Stimulated activated CD4-positive, alpha-beta T cell treated with anti-CD3 and anti-CD28 coated beads, TNF-alpha, amount 100 ng/mL, for 1 hour (primary cell): ENCODE measurements around the gene SPA17.

Experiments used
- DNase-seq, 3 donors: peaks; one replicate each; pipeline ENCODE4 v3.0.0-alpha.2; 2020; ENCODE audit warnings: low read depth in 3 of 3, low spot score in 1 of 3

Gene SPA17

DNA sequence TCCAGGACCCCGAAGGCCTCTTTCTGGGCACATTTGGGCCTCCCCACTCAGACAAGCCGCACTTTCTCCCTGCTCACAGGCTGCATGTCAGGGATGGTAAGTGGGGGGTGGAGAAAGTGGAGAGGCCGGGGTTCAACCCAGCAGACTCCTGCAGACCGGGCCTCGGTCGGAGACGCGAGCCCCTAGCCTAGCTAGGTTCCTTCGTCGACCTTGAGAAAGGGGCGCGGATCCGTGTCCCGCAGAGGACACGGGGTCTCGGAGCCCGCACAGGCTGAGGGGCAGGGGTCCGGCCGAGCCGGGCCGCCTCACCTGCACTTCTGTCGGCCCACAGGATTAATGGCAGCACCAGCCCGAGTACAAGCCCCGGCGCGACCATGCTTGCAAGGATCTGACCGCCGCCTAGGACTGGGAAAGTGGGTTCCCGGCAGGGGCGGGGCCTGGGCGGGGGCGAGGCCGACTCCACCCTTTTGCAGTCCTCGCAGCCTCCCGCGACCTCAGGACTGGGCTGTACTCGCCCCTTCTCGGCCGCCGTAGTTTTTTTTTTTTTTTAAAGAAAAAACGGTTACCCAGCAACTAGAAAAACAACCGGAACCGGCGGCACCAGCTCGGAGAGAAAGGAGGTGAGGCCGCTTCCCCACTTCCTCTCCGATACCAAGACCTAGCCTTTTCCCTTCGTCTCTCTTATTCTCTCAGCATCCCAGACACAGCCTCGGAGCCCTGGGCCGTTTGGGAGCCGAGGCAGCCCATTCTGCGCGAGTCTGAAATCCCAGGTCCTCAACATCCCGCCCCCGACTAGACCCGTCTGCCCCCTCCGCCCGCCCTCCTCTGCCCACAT, at the start of gene SPA17, which contains the start of gene SIAE:
SPA17 (plus strand) TSS at position 572 of the 835 bp plus-strand sequence. CDS start 1,361 bp downstream, outside the sequence.
SIAE (minus strand) TSS at position 407 of the 835 bp plus-strand sequence; CDS start at position 376, 31 bp downstream.
- DNase-seq = peak; percentile 57 to 72 (median 68)

DNA sequence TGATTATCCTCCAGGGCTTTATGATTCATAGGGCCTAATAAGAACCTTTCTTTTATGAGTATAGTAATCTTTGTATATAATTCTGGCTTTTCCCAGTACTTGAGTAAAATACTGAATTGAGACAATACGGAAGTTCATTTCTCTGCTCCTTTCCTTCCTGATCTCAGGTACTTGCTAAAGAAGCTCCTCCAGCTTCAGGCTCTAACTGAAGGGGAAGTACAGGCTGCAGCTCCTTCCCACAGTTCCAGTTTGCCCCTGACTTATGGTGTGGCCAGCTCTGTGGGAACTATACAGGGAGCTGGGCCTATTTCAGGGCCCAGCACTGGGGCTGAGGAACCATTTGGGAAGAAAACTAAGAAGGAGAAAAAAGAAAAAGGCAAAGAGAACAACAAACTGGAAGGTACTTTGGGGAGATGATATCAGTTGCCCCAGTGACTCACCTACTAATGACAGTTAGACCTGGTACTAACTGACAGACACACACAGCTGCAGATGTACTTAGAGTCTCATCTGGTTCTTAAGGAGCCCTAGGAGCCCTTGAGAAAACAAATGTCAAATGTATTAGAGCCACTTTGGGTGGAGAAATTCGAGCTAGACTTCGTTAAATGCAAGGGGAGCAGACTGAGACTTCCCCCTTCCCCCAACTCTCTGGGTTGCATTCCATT, 48.1 kb upstream of the SPA17 start:
- DNase-seq = no peak

DNA sequence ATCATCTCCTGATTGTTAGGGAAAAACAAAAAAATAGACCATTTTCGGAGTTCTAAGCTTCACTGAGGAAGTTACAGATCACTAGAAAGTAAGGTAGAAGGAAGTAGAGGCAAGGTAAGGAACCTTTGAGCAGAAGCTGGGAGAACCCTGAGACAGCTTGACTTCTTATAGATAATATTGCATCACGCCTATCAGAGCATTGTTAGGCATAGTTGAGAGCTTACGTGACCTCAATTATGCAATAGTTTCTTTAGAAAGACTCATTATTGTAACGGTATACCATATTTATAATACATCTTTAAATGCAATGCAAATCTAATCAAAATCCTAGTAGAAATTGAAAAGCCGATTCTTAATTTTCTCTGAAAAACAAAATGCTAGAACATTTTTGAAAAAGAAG, 46.2 kb upstream of the SPA17 start:
- DNase-seq = no peak

DNA sequence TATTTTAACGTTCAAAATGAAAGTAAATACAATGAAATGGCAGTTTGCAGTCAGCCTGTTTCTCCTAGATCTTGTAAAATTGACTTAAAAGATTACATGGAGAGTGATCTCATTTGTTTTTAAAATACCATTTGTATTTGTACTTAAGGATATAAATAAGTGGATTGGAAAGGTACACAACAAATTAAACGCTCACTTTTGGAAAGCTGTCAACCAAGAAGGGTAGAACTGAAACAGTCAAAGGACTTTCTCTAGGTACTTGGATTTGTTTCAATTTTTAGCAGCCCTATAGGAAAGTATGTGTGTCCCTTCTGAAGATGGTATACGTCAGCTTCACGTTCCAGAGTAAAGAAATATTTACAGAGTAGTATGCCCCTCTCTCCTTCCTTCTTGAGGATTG, 43.7 kb upstream of the SPA17 start:
- DNase-seq = no peak

DNA sequence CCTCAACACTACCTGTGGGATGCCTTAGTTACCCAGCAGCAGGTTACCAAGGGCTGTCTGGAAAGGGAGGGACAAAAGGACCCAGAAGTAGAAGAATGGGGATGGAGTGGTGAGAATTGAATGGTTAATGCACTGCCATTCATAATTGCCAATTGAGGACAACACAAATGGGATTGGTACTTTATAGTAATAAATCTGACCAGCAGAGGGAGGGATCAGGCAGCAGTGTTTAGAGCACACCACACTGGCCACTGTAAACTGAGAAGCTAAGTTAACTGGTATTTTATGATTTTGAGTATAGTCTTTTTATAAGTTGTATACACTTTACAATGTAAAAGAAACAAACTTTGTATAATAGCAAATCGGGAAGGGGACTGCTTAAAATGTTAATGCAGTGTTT, 40.3 kb upstream of the SPA17 start:
- no peak for DNase-seq

DNA sequence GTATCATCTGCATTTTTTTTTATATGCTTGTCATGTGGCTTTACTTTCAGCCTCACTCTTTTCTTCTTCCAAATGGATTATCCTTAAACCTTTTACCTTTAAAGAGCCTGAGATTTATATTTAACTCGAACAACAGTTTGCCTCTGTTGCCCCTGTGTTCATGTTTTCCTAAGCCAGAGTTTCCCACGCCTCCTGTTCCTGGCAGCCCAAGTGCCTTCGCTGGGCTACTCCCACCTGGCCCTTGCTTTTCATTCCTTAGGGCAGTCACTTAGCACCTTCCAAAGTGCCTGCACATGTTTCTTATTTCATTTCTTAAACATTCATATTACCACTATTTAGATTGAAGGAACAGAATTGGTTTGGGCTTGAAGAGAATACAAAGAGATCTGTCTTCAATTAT, 37.8 kb upstream of the SPA17 start:
- DNase-seq = no peak

DNA sequence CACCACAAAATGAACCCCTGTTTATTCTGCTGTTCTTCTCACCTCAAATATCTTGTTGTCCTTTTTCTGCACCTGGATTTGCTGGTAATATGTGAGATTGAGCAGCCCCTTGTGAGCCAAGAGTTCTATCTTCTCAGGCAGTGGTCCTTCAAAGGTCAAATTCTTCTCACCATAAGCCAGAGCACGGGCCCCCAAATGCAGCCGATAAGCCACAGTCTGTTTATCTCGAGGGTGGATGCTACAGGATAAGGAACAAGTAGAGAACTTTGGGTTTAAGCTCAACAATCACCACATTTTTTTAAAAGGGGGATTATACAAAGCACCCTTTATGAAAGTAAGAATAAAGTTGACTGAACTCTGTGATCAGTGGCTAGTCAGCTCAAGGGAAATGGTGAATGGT, 35.2 kb upstream of the SPA17 start:
- DNase-seq = no peak

DNA sequence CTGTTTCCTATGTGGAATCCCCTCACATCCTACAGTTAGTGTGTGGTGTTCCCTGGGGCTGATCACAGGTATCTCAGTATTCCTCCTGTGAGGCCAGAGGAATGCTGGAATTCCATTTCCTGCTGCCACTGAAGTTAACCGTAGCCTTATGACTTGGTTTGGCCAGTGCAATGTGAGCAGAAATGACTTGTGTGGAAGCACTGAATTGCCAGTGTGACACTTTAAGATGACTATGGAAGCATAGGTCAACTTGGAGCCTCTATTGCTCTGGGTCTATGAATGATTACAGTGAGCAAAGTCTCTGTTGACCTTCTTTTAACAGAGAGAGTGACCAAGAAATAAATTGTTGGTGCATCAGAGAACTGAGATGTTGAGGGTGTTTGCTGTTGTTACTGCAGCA, 34.5 kb upstream of the SPA17 start:
- DNase-seq = no peak

DNA sequence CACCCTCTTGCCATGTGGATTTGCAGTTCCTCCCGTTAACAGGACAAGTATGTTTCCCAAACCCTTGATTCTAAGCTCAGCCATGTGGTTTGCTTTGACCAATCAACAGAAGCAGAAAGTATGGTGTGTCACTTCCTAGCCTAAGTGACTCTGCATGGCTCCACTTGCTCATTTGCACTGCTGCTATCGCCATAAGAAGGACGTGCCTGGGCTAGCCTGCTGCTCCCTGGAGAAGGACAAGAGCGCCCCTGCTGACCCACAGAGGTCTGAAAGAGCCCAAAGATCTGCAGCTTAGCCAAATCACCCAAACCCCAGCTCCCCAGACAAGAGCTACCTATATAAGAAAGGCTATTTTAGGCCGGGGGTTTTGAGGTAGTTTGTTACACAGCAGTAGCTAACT, 33.0 kb upstream of the SPA17 start:
- DNase-seq = no peak

DNA sequence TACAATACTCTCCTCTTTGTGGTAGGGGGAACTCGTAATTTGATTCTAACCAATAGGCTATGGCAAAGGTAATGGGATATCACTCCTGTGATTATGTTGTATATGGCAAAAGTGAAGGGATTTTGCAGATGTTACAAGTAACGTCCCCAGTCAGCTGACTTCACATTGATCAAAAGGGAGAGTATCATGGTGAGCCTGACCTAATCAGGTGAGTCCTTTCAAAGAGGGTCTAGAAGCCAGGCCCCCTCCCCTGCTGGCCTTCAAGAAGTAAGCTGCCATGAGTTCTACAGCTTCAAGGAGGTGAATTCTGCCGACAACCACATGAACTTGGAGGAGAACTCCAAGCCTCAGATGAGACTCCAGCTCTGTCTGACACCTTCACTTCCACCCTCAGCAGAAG, 31.1 kb upstream of the SPA17 start:
- DNase-seq = no peak

DNA sequence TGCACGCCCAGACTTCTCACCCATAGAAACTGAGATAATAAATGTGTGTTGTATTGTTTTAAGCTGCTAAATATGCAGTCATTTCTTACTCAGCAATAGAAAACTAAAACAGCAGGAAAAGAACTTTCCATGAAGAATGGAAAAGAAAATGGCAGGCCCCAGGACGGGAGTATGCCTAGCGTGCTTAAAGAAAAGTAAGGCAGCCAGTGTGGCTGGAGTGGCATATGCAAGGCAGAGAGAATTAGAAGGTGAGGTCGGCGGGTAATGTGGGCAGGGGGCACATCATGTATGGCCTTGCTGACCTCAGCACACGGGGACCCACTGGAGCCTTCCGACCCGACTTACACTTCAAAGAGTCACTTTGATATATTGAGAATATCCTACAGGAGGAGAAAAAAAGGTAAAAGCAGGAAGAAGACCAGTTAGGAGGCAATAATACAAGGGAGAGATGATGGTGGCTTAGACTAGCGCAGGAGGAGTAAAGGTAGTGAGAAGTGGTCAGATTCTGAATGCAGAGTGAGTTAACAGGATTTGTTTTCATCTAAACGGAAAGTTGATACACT, 30.6 kb upstream of the SPA17 start:
- no peak for DNase-seq

DNA sequence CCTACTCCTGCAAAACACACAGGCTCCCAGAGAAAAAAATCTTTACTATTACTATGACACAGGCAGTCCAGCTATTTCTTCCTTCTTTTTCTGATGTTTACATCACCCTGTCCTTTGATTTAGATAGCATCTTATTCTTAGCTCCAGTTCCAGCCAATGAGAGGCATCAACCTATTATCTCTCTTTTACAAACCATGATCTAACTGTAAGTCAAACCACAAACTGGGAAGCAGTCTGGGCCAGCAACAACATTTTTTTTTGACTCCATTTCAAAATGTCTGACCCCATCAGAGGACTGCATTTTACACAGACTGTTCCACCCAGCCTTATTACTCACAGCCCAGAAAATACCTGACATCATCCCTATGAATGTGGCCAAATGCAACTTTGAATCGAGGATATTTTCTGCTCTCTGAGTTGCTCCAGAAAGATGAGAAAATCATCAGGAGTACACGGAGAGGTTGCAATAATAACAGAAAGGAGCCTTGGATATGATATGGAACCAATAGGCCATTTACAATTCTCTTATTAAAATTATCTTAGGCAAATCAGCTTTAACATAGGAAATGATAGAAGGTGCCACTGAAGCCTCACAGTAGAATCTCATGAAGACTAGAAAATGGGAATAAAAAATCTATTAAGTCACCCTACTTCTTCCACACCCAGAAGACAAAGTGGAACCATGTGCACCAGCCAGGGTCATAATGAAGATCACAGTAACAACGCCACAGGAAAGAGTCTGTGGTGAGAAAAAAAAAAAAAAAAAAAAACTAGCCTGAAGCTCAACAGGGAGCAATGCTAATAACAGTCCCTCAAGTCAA, 29.9 kb upstream of the SPA17 start:
- DNase-seq = no peak

DNA sequence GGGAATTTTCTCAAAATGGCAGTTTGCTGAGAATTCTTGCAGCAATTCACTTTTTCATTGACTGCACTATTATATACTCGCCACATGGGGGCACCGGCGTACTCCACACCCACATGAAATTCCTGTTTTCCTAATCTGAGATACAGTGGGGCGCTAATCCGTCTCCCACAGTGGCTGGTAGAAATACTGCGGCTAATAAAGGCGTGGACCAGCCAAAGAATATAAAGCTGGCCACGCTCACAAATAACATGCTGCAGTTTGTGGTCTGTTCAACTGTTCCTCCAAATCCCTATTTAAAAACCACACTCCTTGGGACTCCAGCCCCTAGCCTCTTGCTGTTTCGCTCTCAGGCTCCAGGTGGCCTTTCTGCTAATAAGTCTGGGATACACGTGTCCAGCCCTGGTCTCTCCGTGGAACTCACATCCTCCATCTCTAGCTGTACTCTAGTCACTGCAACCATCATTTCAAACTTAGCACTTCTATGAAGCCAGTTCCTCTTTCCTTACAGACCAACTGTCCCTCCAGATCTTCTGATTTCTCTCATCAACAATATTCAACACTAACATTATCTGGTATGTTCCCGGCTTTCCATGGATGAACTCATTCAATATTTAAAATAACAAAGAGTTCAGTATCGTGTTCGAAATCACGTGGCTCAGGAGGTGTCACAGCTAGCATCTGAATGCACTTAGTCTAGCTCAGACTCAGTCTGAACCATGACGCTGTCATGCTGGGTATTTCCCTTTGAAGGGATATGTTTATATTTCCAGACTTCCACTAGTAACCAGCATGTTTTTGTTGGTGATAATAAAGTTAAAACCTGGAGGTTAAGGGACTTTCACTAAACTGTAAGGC, 29.1 kb upstream of the SPA17 start:
- no peak for DNase-seq

DNA sequence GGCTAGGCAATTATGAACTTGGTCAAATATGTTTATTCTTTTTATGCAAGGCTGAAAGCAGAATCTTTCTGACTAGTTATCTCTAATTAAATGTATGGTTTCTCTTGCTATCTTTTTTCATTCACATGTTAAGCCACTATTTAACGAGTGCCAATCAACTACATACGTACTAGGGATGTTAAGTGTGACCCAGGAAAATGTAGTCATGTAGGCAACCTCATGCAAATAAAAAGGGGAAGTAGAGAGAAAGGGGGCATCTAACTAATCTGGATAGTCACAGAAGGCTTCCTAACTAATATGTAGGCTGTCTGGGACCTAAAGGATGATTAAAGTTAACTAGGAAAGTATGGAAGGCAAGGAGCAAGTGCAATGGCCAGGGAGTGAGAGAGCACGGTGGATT, 27.6 kb upstream of the SPA17 start:
- DNase-seq = no peak

DNA sequence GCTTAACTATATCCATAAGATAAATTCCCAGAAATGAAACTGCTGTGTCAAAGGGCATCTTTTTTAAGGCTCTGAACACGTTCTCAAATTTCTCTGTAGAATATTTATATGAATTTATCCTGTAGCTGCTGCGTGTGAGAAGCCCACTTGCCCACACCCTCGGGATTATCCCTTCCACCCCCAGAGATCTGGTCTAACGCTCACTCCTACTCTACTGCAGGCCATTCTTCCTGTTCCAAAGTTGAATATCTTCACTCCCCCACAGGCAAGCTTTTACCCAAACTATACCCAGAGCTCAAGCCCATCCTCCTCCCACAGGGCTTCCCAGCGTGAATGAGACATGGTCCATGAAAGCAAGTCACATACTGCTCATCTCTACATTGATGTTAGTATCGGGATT, 25.1 kb upstream of the SPA17 start:
- no peak for DNase-seq

DNA sequence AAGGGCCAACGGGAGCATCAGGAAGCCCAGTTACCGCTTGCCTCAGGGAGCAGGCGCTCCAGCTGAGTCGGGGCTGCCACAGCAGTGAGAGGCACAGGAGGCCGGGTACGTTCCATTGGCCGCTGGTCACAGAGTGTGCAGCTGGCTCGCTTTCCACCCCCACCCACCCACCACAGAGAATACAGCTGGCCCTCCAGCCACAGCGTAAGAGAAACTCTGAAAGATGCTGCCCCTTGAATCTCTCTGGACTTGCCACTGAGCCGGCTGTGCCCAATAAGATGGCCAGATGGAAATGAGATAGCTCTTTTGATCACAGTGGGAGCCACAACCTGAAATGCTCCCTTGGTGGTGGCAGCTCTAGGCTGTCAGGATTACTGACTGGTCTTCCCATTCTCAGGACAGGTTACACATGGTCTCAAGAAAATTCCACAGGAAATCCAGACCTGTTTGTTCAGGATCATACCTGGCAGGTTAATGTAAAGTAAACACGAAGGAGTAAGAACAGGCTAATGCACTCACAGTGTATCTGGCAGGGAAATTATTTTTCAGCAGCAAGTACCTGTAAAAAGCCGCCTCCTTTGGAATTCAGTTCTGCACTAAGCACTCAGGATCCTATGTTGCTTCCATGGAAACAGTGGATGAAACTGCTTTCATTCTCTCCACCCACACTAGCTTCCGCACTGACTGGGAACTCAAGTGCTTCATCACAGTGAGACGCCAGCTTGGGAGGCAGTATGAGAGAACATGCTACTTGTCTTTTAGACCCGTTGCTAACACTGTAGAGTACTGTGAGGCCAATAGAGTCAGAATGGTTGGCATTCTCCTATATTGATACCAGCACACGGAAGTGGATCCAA, 16.7 kb upstream of the SPA17 start:
- no peak for DNase-seq

DNA sequence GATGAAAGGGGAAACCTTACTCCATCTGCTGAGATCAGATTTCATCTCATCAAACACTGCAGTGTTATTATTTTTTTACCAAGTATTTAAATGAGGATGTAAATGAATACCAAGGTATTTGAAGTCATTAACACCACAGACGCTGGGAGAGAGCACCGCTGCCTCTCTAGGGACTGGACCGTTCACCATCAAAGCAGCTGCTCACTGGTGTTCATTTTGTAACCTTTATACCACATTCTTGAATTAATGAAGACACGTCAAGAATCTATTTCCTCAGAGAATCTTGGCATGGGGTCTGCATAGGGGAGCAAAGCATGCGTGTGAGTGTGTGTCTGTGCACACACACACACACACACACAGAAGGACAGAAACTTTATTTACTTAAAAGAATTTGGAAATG, 15.8 kb upstream of the SPA17 start:
- DNase-seq = no peak

DNA sequence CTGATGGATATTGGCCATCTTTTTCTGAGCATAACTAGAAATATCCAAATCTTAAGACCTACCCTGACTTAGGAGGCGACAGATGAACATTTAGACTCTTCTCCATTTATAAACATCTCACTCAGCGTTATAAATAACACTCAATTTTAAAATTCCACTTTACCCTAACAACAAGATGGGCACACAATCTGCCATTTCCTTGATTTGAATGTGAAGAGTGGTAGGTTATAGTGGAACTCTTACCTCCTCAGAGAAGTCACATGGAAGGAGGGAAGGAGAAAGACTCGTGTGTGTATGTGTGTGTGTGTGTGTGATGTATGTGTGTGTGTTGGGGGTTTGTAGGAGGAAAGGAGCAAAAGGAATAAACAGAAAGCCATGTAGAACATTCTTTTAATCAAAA, 15.2 kb upstream of the SPA17 start:
- no peak for DNase-seq

DNA sequence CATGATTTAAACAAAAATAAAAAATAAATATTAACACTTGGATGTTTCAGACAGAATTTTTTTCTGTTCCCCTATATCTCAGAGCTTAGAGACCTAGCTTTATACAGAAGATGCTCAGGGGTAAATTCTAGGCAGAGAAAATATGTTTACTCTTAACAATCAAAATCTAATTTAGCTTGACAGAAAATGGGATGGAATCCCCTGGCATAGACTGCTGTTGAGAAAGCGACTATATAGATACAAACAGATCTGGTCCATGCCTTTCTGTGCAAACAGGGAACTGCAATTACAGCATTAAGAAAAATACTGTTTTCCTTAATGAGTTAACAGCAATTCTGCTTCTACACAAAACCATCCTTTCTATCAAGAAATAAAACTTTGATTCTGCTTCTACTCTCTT, 14.7 kb upstream of the SPA17 start:
- no peak for DNase-seq

DNA sequence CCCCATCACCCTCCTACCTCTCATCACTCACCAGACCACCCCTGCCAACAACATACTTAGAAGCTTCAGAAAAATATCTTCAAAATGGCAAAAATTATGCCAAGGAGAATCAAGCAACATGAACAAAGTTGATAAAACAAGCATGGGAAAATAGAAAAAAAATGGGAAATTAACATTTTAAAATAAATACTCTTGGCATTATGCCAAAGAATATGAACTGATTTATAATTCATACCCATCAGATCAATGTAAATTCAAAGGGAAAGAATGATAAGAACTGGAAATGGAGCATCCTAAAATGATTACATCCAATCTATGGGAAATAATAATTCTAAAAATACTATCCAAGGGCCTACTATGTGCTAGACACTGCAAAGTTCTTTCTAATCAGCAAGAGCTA, 12.2 kb upstream of the SPA17 start:
- no peak for DNase-seq
